HepG2 (cell line): ENCODE measurements around the gene CIROP. TPM values are rescaled to one million over a fixed set of nuclear protein-coding genes. Genes with fewer than 3 reads are reported as not detected.

ENCODE experiments used
- ATF7-NPFF ChIP-seq: sonication (generic); formaldehyde crosslinking; IDR thresholded peaks from 2 replicates; pipeline ENCODE4 v1.8.1; 2023; ENCODE audit warnings: mild to moderate bottlenecking, low read depth, missing genetic modification reagents, moderate library complexity
- FOXP1 ChIP-seq, 2 experiments: fragments of 450-650 bp in 1 of 2; IDR thresholded peaks; 2 replicates each; pipeline ENCODE4 v1.6.1; 2017 to 2018; ENCODE audit warnings: antibody characterized with exemption in 1 of 2
- KDM4B ChIP-seq: sonication (generic); formaldehyde crosslinking; IDR thresholded peaks from 2 replicates; pipeline ENCODE4 v1.4.0; 2020; ENCODE audit warnings: missing genetic modification reagents
- NFKBIZ ChIP-seq: IDR thresholded peaks from 2 replicates; pipeline ENCODE4 v1.6.1; 2018; ENCODE audit warnings: missing genetic modification reagents, missing compliant biosample characterization
- POGZ ChIP-seq: sonication (generic); formaldehyde crosslinking; IDR thresholded peaks from 2 replicates; pipeline ENCODE4 v1.4.0; 2020; ENCODE audit warnings: mild to moderate bottlenecking, missing genetic modification reagents
- RBM22 ChIP-seq: fragments of 200-400 bp; formaldehyde crosslinking; optimal IDR thresholded peaks from 2 replicates; pipeline ENCODE3; 2017; ENCODE audit warnings: mild to moderate bottlenecking, low read length, moderate library complexity
- RBM39 ChIP-seq: fragments of 200-400 bp; formaldehyde crosslinking; IDR thresholded peaks from one replicate; pipeline ENCODE4 v1.6.1; 2018; ENCODE audit warnings: antibody characterized with exemption, mild to moderate bottlenecking, low read depth, low read length; ENCODE audit not compliant: poor library complexity, severe bottlenecking
- RXRA ChIP-seq: sonication (generic); formaldehyde crosslinking; IDR thresholded peaks from 2 replicates; pipeline ENCODE4 v1.5.1; 2020; ENCODE audit warnings: missing genetic modification reagents
- SALL2 ChIP-seq: sonication (generic); formaldehyde crosslinking; IDR thresholded peaks from 2 replicates; pipeline ENCODE4 v1.8.1; 2023; ENCODE audit warnings: mild to moderate bottlenecking, missing genetic modification reagents, inconsistent platforms
- SAP130 ChIP-seq: IDR thresholded peaks from 2 replicates; pipeline ENCODE4 v1.6.1; 2016; ENCODE audit warnings: low read depth
- SIX4 ChIP-seq: sonication (generic); formaldehyde crosslinking; IDR thresholded peaks from 2 replicates; pipeline ENCODE4 v1.4.0; 2020; ENCODE audit warnings: missing genetic modification reagents
- SRY ChIP-seq: sonication (generic); formaldehyde crosslinking; IDR thresholded peaks from 2 replicates; pipeline ENCODE4 v1.8.0; 2022; ENCODE audit warnings: mild to moderate bottlenecking, missing genetic modification reagents
- TBL1XR1 ChIP-seq: fragments of 150-350 bp; IDR thresholded peaks from 2 replicates; pipeline ENCODE4 v1.6.1; 2014; ENCODE audit warnings: borderline replicate concordance, low read length; ENCODE audit not compliant: partially characterized antibody
- U2AF2 ChIP-seq: fragments of 200-400 bp; formaldehyde crosslinking; IDR thresholded peaks from 2 replicates; pipeline ENCODE4 v1.6.1; 2017; ENCODE audit warnings: low read depth, mild to moderate bottlenecking, low read length
- ZFP82 ChIP-seq: sonication (generic); formaldehyde crosslinking; IDR thresholded peaks from 2 replicates; pipeline ENCODE4 v1.5.1; 2020; ENCODE audit warnings: mild to moderate bottlenecking, missing genetic modification reagents, borderline replicate concordance
- ZNF317 ChIP-seq: sonication (generic); formaldehyde crosslinking; IDR thresholded peaks from 2 replicates; pipeline ENCODE4 v1.5.0; 2020; ENCODE audit warnings: mild to moderate bottlenecking, missing genetic modification reagents
- ZNF615 ChIP-seq: sonication (generic); formaldehyde crosslinking; IDR thresholded peaks from 2 replicates; pipeline ENCODE4 v1.5.0; 2020; ENCODE audit warnings: mild to moderate bottlenecking, missing genetic modification reagents, borderline replicate concordance
- polyA plus RNA-seq, 8 experiments: library from polyadenylated mRNA; depleted of rRNA in 3 of 8; stranded (reverse) in 7 of 8; unstranded in 1 of 8; fragments of >200 nt; fragmentation: Illumina TruSeq in 4 of 8; extraction: Trizol in 4 of 8; gene quantifications; 2 replicates each; pipeline versions ENCODE4 v1.2.1 to v1.2.3, GENCODE V29; 2011 to 2016; ENCODE audit warnings: low read depth in 4 of 8, missing spikeins in 1 of 8, mixed read lengths in 1 of 8; ENCODE audit not compliant: insufficient read depth in 1 of 8
- total RNA-seq, 5 experiments: library from RNA; depleted of rRNA; stranded (reverse); fragments of >200 nt; fragmentation: Illumina TruSeq; extraction: Trizol; gene quantifications; 2 replicates each; pipeline ENCODE4 v1.2.3, GENCODE V29; 2016; ENCODE audit warnings: low read depth in 1 of 5
- TF ChIP-seq, protein P1 (sequence below): sonication (generic); formaldehyde crosslinking; IDR thresholded peaks from 2 replicates; pipeline ENCODE4 v1.4.0; 2020; ENCODE audit warnings: mild to moderate bottlenecking, missing genetic modification reagents
- TF ChIP-seq, protein P2 (sequence below): sonication (generic); formaldehyde crosslinking; IDR thresholded peaks from 2 replicates; pipeline ENCODE4 v1.5.1; 2020; ENCODE audit warnings: mild to moderate bottlenecking, missing genetic modification reagents, moderate library complexity
- TF ChIP-seq, protein P3 (sequence below): sonication (generic); formaldehyde crosslinking; IDR thresholded peaks from 2 replicates; pipeline ENCODE4 v1.4.0; 2020; ENCODE audit warnings: missing genetic modification reagents
- TF ChIP-seq, protein P4 (sequence below): IDR thresholded peaks from 2 replicates; pipeline ENCODE4 v1.6.1; 2016; ENCODE audit warnings: low read depth, borderline replicate concordance
- TF ChIP-seq, protein P5 (sequence below): sonication (generic); formaldehyde crosslinking; IDR thresholded peaks from 2 replicates; pipeline ENCODE4 v1.9.0; 2021; ENCODE audit warnings: missing genetic modification reagents, borderline replicate concordance

CIROP gene
- total and polyA plus RNA-seq, 2 of the 13 experiments (the other 11 are each of a cell fraction or from before 2014, with no cell fraction given) = 0.07 TPM; not detected in 1

DNA sequence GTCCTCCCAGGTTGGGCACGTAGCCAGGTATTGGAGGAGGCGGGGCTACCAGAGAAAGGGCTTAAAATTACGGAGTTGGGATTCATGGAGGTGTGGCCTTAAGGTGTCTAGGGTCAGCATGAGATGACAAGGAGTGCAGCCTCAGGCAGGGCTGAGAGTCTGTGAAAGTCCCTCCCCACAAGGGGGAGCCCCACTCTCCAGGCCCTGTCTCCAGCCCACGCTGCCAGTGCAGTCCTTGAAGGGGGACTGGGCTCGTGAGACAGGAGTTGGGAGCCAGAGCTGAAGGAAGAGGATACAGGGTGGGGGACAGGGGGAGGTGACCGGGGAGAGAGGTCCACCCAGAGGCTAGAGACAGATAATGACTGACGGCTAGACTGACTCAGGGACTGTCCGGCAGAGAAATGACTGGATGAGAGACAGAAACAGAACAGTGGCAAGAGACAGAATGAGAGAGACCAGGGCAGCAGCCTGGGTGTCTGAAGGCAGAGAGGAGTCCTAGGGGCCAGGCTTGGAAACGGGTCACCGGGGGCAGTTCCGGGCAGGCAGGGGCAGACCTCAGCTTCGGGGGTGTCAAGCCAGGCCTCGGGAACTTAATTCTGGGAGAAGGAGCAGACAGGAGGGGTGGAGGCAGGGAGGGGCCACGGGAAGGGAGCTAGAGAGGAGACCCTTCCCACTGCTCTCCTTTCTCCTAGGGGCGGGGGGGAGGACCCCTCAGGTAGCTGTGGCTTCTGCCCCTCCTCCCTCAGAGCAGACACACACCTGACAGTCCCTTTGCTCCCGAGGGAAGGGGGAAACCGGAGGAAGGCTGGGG, 48.4 kb downstream of the CIROP start (continued):
- TF ChIP-seq, protein P1, sequence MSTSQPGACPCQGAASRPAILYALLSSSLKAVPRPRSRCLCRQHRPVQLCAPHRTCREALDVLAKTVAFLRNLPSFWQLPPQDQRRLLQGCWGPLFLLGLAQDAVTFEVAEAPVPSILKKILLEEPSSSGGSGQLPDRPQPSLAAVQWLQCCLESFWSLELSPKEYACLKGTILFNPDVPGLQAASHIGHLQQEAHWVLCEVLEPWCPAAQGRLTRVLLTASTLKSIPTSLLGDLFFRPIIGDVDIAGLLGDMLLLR (CRISPR knock-in tag) = 0 out of 2 replicates have a peak, but pooled peaks have one; percentile 48
- TF ChIP-seq U2AF2 = 0 out of 2 replicates have a peak, but pooled peaks have one; percentile 36
- TF ChIP-seq, protein P2, sequence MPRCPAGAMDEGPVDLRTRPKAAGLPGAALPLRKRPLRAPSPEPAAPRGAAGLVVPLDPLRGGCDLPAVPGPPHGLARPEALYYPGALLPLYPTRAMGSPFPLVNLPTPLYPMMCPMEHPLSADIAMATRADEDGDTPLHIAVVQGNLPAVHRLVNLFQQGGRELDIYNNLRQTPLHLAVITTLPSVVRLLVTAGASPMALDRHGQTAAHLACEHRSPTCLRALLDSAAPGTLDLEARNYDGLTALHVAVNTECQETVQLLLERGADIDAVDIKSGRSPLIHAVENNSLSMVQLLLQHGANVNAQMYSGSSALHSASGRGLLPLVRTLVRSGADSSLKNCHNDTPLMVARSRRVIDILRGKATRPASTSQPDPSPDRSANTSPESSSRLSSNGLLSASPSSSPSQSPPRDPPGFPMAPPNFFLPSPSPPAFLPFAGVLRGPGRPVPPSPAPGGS = no peak
- TF ChIP-seq POGZ (CRISPR knock-in tag) = no peak
- peak; percentile 30; the same call in 1 of the 2 replicates for TF ChIP-seq NFKBIZ (CRISPR knock-in tag)
- TF ChIP-seq, protein P3, sequence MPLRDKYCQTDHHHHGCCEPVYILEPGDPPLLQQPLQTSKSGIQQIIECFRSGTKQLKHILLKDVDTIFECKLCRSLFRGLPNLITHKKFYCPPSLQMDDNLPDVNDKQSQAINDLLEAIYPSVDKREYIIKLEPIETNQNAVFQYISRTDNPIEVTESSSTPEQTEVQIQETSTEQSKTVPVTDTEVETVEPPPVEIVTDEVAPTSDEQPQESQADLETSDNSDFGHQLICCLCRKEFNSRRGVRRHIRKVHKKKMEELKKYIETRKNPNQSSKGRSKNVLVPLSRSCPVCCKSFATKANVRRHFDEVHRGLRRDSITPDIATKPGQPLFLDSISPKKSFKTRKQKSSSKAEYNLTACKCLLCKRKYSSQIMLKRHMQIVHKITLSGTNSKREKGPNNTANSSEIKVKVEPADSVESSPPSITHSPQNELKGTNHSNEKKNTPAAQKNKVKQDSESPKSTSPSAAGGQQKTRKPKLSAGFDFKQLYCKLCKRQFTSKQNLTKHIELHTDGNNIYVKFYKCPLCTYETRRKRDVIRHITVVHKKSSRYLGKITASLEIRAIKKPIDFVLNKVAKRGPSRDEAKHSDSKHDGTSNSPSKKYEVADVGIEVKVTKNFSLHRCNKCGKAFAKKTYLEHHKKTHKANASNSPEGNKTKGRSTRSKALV (CRISPR knock-in tag) = 0 out of 2 replicates have a peak, but pooled peaks have one; percentile 28
- peak; percentile 68 for TF ChIP-seq SAP130 (CRISPR knock-in tag)
- no peak for TF ChIP-seq ZNF317
- TF ChIP-seq, protein P4, sequence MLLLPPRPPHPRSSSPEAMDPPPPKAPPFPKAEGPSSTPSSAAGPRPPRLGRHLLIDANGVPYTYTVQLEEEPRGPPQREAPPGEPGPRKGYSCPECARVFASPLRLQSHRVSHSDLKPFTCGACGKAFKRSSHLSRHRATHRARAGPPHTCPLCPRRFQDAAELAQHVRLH (CRISPR knock-in tag) = peak; percentile 80; the same call in 1 of the 2 replicates
- no peak for TF ChIP-seq SRY (CRISPR knock-in tag)
- TF ChIP-seq RBM22 = peak; percentile 67
- TF ChIP-seq KDM4B (CRISPR knock-in tag) = peak; percentile 46; the same call in 1 of the 2 replicates
- peak; percentile 29; the same call in 1 of the 2 replicates for TF ChIP-seq ZNF615 (CRISPR knock-in tag)
- TF ChIP-seq FOXP1 (IDR thresholded peaks at IDR 0.05) = no peak
- TF ChIP-seq FOXP1 (CRISPR knock-in tag; IDR thresholded peaks at IDR 0.05) = no peak
- TF ChIP-seq SALL2 (CRISPR knock-in tag) = peak; percentile 47; the same call in 1 of the 2 replicates
- TF ChIP-seq RXRA (CRISPR knock-in tag) = peak; percentile 39; the same call in 1 of the 2 replicates
- peak; percentile 59; the same call in 1 of the 2 replicates for TF ChIP-seq ATF7-NPFF (CRISPR knock-in tag)
- no peak for TF ChIP-seq ZFP82
- TF ChIP-seq, protein P5, sequence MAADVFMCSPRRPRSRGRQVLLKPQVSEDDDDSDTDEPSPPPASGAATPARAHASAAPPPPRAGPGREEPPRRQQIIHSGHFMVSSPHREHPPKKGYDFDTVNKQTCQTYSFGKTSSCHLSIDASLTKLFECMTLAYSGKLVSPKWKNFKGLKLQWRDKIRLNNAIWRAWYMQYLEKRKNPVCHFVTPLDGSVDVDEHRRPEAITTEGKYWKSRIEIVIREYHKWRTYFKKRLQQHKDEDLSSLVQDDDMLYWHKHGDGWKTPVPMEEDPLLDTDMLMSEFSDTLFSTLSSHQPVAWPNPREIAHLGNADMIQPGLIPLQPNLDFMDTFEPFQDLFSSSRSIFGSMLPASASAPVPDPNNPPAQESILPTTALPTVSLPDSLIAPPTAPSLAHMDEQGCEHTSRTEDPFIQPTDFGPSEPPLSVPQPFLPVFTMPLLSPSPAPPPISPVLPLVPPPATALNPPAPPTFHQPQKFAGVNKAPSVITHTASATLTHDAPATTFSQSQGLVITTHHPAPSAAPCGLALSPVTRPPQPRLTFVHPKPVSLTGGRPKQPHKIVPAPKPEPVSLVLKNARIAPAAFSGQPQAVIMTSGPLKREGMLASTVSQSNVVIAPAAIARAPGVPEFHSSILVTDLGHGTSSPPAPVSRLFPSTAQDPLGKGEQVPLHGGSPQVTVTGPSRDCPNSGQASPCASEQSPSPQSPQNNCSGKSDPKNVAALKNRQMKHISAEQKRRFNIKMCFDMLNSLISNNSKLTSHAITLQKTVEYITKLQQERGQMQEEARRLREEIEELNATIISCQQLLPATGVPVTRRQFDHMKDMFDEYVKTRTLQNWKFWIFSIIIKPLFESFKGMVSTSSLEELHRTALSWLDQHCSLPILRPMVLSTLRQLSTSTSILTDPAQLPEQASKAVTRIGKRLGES (CRISPR knock-in tag) = no peak
- no peak for TF ChIP-seq TBL1XR1
- TF ChIP-seq SIX4 (CRISPR knock-in tag) = no peak
- peak; percentile 60 for TF ChIP-seq RBM39
